ENCODE results near the gene RNF11.

- TF ChIP-seq CTCF (IDR thresholded peaks at IDR 0.05; ENCODE audit: borderline replicate concordance, extremely low read depth, low read length, poor library complexity, severe bottlenecking): no peak
- TF ChIP-seq EZH2 (IDR thresholded peaks at IDR 0.05; ENCODE audit: borderline replicate concordance, low read depth, low read length, severe bottlenecking): no peak
Observed at GRCh38 chr1:51299981-51300670, 64.1 kb downstream of the RNF11 start.

Data from DND-41 (cell line).